HepG2 (cell line): ENCODE measurements around the gene NDRG2. TPM values are rescaled to one million over a fixed set of nuclear protein-coding genes. Genes with fewer than 3 reads are reported as not detected.

Experiments
- FOXA1 ChIP-seq, 2 experiments: fragments of 450-650 bp in 1 of 2; sonication (generic) in 1 of 2; formaldehyde crosslinking in 1 of 2; IDR thresholded peaks; 2 replicates each; pipeline versions ENCODE4 v1.4.0 to v1.6.1; 2016 to 2020; ENCODE audit warnings: missing genetic modification reagents in 1 of 2
- FOXO1 ChIP-seq: sonication (generic); formaldehyde crosslinking; IDR thresholded peaks from 2 replicates; pipeline ENCODE4 v1.4.0; 2020; ENCODE audit warnings: missing genetic modification reagents
- GATAD1 ChIP-seq: IDR thresholded peaks from 2 replicates; pipeline ENCODE4 v1.6.1; 2016; ENCODE audit warnings: missing genetic modification reagents, missing compliant biosample characterization
- JUND ChIP-seq: sonication (generic); formaldehyde crosslinking; IDR thresholded peaks from 2 replicates; pipeline ENCODE4 v1.8.0; 2022; ENCODE audit warnings: mild to moderate bottlenecking, missing genetic modification reagents
- KAT7 ChIP-seq: IDR thresholded peaks from 2 replicates; pipeline ENCODE4 v1.6.1; 2018; ENCODE audit warnings: borderline replicate concordance, missing compliant biosample characterization
- KLF12 ChIP-seq: sonication (generic); formaldehyde crosslinking; IDR thresholded peaks from 2 replicates; pipeline ENCODE4 v1.4.0; 2020; ENCODE audit warnings: missing genetic modification reagents, borderline replicate concordance
- NR1H2 ChIP-seq: sonication (generic); formaldehyde crosslinking; IDR thresholded peaks from 2 replicates; pipeline ENCODE4 v1.8.1; 2022; ENCODE audit warnings: low read depth, missing genetic modification reagents, borderline replicate concordance
- PHF21A ChIP-seq: sonication (generic); formaldehyde crosslinking; IDR thresholded peaks from 2 replicates; pipeline ENCODE4 v1.5.0; 2020; ENCODE audit warnings: mild to moderate bottlenecking, missing genetic modification reagents
- REPIN1 ChIP-seq: sonication (generic); formaldehyde crosslinking; IDR thresholded peaks from 2 replicates; pipeline ENCODE4 v1.8.0; 2022; ENCODE audit warnings: missing genetic modification reagents, low read depth, mild to moderate bottlenecking, borderline replicate concordance
- SNRNP70 ChIP-seq: fragments of 200-400 bp; formaldehyde crosslinking; IDR thresholded peaks from 2 replicates; pipeline ENCODE4 v1.6.1; 2017; ENCODE audit warnings: mild to moderate bottlenecking, low read depth, low read length, moderate library complexity
- ZFAT ChIP-seq: sonication (generic); formaldehyde crosslinking; conservative IDR thresholded peaks from 2 replicates; pipeline ENCODE4 v1.8.1; 2023; ENCODE audit warnings: missing genetic modification reagents, inconsistent platforms
- ZFP91 ChIP-seq: sonication (generic); formaldehyde crosslinking; IDR thresholded peaks from 2 replicates; pipeline ENCODE4 v1.9.0; 2022; ENCODE audit warnings: missing genetic modification reagents, mild to moderate bottlenecking, borderline replicate concordance
- ZMAT3 ChIP-seq: sonication (generic); formaldehyde crosslinking; conservative IDR thresholded peaks from 2 replicates; pipeline ENCODE4 v1.7.0; 2021; ENCODE audit warnings: missing genetic modification reagents
- ZNF264 ChIP-seq: sonication (generic); formaldehyde crosslinking; IDR thresholded peaks from 2 replicates; pipeline ENCODE4 v1.4.0; 2020; ENCODE audit warnings: missing genetic modification reagents
- ZNF292 ChIP-seq: sonication (generic); formaldehyde crosslinking; IDR thresholded peaks from 2 replicates; pipeline ENCODE4 v1.8.1; 2022; ENCODE audit warnings: mild to moderate bottlenecking, low read depth, missing genetic modification reagents, borderline replicate concordance
- ZNF30 ChIP-seq: sonication (generic); formaldehyde crosslinking; IDR thresholded peaks from 2 replicates; pipeline ENCODE4 v1.5.0; 2020; ENCODE audit warnings: mild to moderate bottlenecking, missing genetic modification reagents
- ZNF367 ChIP-seq: sonication (generic); formaldehyde crosslinking; IDR thresholded peaks from 2 replicates; pipeline ENCODE4 v1.4.0; 2020; ENCODE audit warnings: missing genetic modification reagents, borderline replicate concordance
- ZNF543 ChIP-seq: sonication (generic); formaldehyde crosslinking; IDR thresholded peaks from 2 replicates; pipeline ENCODE4 v1.4.0; 2020; ENCODE audit warnings: mild to moderate bottlenecking, missing genetic modification reagents
- ZNF781 ChIP-seq: sonication (generic); formaldehyde crosslinking; IDR thresholded peaks from 2 replicates; pipeline ENCODE4 v1.5.1; 2020; ENCODE audit warnings: borderline replicate concordance, mild to moderate bottlenecking, missing genetic modification reagents; ENCODE audit errors: not compliant biosample characterization
- polyA plus RNA-seq, 8 experiments: library from polyadenylated mRNA; depleted of rRNA in 3 of 8; stranded (reverse) in 7 of 8; unstranded in 1 of 8; fragments of >200 nt; fragmentation: Illumina TruSeq in 4 of 8; extraction: Trizol in 4 of 8; gene quantifications; 2 replicates each; pipeline versions ENCODE4 v1.2.1 to v1.2.3, GENCODE V29; 2011 to 2016; ENCODE audit warnings: low read depth in 4 of 8, missing spikeins in 1 of 8, mixed read lengths in 1 of 8; ENCODE audit not compliant: insufficient read depth in 1 of 8
- total RNA-seq, 5 experiments: library from RNA; depleted of rRNA; stranded (reverse); fragments of >200 nt; fragmentation: Illumina TruSeq; extraction: Trizol; gene quantifications; 2 replicates each; pipeline ENCODE4 v1.2.3, GENCODE V29; 2016; ENCODE audit warnings: low read depth in 1 of 5
- TF ChIP-seq, protein P1 (sequence below): sonication (generic); formaldehyde crosslinking; IDR thresholded peaks from 2 replicates; pipeline ENCODE4 v1.4.0; 2020; ENCODE audit warnings: missing genetic modification reagents, mild to moderate bottlenecking, borderline replicate concordance
- TF ChIP-seq, protein P2 (sequence below): sonication (generic); formaldehyde crosslinking; conservative IDR thresholded peaks from 2 replicates; pipeline ENCODE4 v1.5.0; 2020; ENCODE audit warnings: missing genetic modification reagents
- TF ChIP-seq, protein P3 (sequence below): sonication (generic); formaldehyde crosslinking; IDR thresholded peaks from 2 replicates; pipeline ENCODE4 v1.4.0; 2020; ENCODE audit warnings: missing genetic modification reagents, low read depth, mild to moderate bottlenecking, borderline replicate concordance

The NDRG2 gene
- total and polyA plus RNA-seq, 2 of the 13 experiments (the other 11 are each of a cell fraction or from before 2014, with no cell fraction given), result 27.2 to 189 TPM

GRCh38 chr14:20989787-20990600 is 34.9 kb downstream of the NDRG2 start, which contains the start of gene METTL17 (continued):
- TF ChIP-seq ZNF367 (CRISPR knock-in tag) (no peak), ZNF292 (0 out of 2 replicates have a peak, but pooled peaks have one; percentile 37), ZNF543 (CRISPR knock-in tag) (peak; percentile 78), NR1H2 (CRISPR knock-in tag) (no peak), ZFP91 (CRISPR knock-in tag) (peak; percentile 92), ZNF781 (CRISPR knock-in tag) (peak; percentile 93), PHF21A (peak; percentile 63), REPIN1 (CRISPR knock-in tag) (peak; percentile 70; the same call in 1 of the 2 replicates), JUND (no peak), ZNF30 (CRISPR knock-in tag) (0 out of 2 replicates have a peak, but pooled peaks have one; percentile 49), KAT7 (CRISPR knock-in tag) (no peak; the same call in 1 of the 2 replicates), GATAD1 (CRISPR knock-in tag) (peak; percentile 96), ZFAT (CRISPR knock-in tag) (no peak), ZMAT3 (CRISPR knock-in tag) (peak; percentile 87), ZNF264 (CRISPR knock-in tag) (peak; percentile 53; the same call in 1 of the 2 replicates), FOXA1 (IDR thresholded peaks at IDR 0.05) (no peak), FOXA1 (CRISPR knock-in tag; IDR thresholded peaks at IDR 0.05) (no peak; the same call in 1 of the 2 replicates), KLF12 (CRISPR knock-in tag) (no peak), FOXO1 (CRISPR knock-in tag) (peak; percentile 26), SNRNP70 (no peak)
- TF ChIP-seq, protein P1, sequence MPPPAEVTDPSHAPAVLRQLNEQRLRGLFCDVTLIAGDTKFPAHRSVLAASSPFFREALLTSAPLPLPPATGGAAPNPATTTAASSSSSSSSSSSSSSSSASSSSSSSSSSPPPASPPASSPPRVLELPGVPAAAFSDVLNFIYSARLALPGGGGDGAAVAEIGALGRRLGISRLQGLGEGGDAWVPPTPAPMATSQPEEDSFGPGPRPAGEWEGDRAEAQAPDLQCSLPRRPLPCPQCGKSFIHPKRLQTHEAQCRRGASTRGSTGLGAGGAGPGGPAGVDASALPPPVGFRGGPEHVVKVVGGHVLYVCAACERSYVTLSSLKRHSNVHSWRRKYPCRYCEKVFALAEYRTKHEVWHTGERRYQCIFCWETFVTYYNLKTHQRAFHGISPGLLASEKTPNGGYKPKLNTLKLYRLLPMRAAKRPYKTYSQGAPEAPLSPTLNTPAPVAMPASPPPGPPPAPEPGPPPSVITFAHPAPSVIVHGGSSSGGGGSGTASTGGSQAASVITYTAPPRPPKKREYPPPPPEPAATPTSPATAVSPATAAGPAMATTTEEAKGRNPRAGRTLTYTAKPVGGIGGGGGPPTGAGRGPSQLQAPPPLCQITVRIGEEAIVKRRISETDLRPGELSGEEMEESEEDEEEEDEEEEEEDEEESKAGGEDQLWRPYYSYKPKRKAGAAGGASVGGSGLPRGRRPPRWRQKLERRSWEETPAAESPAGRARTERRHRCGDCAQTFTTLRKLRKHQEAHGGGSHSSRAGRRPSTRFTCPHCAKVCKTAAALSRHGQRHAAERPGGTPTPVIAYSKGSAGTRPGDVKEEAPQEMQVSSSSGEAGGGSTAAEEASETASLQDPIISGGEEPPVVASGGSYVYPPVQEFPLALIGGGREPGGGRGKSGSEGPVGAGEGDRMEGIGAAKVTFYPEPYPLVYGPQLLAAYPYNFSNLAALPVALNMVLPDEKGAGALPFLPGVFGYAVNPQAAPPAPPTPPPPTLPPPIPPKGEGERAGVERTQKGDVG (CRISPR knock-in tag), result no peak
- TF ChIP-seq, protein P2, sequence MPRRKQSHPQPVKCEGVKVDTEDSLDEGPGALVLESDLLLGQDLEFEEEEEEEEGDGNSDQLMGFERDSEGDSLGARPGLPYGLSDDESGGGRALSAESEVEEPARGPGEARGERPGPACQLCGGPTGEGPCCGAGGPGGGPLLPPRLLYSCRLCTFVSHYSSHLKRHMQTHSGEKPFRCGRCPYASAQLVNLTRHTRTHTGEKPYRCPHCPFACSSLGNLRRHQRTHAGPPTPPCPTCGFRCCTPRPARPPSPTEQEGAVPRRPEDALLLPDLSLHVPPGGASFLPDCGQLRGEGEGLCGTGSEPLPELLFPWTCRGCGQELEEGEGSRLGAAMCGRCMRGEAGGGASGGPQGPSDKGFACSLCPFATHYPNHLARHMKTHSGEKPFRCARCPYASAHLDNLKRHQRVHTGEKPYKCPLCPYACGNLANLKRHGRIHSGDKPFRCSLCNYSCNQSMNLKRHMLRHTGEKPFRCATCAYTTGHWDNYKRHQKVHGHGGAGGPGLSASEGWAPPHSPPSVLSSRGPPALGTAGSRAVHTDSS (CRISPR knock-in tag), result no peak
- TF ChIP-seq, protein P3, sequence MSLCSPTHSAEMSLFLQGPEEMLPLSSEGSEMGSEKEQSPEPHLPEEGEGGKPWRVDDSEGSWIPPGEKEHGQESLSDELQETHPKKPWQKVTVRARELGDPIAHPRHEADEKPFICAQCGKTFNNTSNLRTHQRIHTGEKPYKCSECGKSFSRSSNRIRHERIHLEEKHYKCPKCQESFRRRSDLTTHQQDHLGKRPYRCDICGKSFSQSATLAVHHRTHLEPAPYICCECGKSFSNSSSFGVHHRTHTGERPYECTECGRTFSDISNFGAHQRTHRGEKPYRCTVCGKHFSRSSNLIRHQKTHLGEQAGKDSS (CRISPR knock-in tag), result peak; percentile 66; the same call in 1 of the 2 replicates
